RPMI8226 (cell line): Measurements from ENCODE around the gene ADAMTSL2.
"Not testable (repeated sequence)": the region's sequence is repeated elsewhere in the genome, so short reads cannot be mapped to it uniquely, and the experiment has no call there.

ENCODE experiments used
- DNase-seq: peaks from one replicate; pipeline ENCODE4 v3.0.0-alpha.2; 2015

ADAMTSL2 gene

DNA sequence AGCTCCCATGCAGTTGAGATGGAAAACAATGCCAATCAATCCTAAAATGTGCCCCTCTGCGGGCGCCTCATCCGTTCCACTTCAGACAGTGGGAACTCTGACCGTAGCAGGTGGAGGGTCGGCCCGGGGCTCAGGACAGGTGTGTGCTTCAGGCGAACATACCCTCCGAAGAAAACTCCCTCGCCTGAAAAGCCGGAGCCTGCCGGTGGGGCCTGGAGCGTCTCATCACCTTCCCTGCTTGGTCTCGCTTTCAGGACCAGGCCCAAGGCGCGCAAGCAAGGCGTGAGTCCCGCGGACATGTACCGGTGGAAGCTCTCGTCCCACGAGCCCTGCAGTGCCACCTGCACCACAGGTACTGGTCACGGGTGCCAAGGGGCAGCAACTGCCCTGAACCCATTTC, 26.4 kb downstream of the ADAMTSL2 start:
- no peak for DNase-seq

DNA sequence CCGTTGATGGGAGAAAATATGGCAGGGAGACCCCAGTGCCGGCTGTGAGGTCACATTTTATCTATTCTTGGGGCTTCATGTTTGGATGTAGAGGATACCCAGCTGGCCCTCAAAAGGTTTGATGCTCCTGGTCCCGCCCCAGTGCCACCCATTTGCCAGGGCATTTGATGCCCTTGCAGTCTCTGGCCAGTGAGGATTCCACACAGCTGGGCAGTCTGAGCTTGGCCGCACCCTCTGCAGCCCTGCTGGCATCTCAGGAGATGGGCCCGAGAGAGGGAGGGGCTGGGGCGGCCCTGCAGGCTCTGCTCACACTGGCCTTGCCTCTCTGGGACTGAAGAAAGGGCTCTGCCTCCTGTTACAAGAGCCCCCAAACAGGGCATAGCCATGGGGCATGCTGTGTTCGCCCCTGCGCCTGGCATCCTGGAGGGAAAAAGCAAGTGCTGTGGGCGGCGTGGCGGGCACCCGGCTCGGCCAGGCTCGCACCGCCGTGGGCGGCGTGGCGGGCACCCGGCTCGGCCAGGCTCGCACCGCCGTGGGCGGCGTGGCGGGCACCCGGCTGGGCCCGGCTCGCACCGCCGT, 27.6 kb downstream of the ADAMTSL2 start:
- DNase-seq = no peak

DNA sequence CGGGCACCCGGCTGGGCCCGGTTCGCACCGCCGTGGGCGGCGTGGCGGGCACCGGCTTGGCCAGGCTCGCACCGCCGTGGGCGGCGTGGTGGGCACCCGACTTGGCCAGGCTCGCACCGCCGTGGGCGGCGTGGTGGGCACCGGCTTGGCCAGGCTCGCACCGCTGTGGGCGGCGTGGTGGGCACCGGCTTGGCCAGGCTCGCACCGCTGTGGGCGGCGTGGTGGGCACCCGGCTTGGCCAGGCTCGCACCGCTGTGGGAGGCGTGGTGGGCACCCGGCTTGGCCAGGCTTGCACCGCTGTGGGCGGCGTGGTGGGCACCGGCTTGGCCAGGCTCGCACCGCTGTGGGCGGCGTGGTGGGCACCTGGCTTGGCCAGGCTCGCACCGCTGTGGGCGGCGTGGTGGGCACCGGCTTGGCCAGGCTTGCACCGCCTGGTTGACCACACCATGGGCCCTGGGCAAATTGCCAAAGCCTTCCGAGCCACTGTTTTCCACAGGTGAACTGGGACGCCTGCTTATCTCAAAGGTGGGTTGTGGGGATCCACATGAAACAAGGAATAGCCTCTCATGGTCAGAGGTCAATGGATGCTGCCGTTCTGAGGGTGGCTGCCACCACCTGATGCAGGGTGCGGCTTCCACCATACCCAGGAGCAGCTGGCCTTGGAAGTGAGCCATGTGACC, 28.2 kb downstream of the ADAMTSL2 start:
- no peak for DNase-seq

DNA sequence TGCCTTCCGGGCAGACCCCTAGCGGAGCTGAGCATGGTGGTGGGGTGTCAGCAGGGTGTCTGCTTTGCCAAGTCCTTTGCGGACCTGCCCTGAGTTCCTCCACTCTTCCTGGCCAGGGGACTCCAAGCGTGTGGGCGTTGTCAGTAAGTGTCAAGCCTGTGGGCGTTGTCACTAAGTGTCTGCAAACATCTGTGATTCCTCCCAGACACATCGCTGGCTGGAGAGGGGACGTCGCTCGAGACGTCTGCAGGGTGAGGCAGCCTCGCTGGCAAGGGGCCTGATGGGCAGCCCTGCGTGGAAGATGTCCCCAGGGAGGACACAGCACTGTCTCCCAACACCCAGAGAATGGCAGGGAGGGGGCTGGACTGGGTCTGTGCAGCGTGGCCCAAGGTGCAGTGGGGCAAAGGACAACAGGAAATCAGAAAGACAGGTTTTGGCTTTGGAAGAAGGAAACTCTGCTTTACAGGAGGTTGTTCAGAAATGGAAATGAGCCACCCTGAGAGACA, 28.8 kb downstream of the ADAMTSL2 start:
- DNase-seq = peak; percentile 31

DNA sequence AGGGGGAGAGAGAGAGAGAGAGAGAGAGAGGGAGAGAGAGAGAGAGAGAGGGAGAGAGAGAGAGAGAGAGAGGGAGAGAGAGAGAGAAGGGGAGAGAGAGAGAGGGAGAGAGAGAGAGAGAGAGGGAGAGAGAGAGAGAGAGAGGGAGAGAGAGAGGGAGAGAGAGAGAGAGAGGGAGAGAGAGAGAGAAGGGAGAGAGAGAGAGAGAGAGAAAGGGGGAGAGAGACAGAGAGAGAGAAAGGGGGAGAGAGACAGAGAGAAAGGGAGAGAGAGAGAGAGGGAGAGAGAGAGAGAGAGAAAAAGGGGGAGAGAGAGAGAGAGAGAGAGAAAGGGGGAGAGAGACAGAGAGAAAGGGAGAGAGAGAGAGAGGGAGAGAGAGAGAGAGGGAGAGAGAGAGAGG, 29.3 kb downstream of the ADAMTSL2 start:
- not testable (repeated sequence) for DNase-seq

GRCh38 chr9:133564451-133565116, 30.1 kb downstream of the ADAMTSL2 start:
- no peak for DNase-seq

DNA sequence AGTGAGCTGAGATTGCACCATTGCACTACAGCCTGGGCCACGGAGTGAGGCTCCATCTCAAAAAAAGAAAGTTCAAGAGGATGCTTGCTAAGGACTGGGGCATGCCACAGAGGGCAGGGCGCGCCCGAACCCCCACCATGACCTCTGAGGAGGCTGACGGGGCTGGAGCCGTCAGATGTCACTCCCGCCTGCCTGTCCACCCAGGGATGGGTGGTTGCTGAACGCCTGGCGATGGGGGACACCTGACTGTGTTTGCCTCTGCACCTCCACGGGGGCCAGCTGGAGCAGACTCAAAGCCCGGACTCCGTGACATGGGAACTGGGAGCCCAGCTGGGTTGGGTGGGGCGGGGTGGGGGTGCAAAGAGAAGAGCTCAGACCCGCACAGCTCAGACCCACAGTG, 31.9 kb downstream of the ADAMTSL2 start:
- no peak for DNase-seq

DNA sequence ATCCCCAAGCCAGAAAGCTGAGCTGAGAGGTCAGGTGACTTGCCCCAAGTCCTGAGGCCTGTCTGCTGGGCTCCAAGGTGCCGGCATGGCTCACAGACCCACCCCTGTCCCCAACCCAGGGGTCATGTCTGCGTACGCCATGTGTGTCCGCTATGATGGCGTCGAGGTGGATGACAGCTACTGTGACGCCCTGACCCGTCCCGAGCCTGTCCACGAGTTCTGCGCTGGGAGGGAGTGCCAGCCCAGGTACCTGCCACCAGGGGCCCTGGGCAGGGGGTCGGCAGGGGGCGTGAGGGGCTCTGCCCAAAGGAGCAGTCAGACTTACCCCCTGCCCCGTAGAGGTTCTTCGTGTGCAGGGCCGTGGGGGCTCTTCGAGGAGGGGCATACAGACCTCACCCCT, 32.3 kb downstream of the ADAMTSL2 start:
- no peak for DNase-seq

GRCh38 chr9:133568186-133568585, 33.7 kb downstream of the ADAMTSL2 start:
- no peak for DNase-seq

DNA sequence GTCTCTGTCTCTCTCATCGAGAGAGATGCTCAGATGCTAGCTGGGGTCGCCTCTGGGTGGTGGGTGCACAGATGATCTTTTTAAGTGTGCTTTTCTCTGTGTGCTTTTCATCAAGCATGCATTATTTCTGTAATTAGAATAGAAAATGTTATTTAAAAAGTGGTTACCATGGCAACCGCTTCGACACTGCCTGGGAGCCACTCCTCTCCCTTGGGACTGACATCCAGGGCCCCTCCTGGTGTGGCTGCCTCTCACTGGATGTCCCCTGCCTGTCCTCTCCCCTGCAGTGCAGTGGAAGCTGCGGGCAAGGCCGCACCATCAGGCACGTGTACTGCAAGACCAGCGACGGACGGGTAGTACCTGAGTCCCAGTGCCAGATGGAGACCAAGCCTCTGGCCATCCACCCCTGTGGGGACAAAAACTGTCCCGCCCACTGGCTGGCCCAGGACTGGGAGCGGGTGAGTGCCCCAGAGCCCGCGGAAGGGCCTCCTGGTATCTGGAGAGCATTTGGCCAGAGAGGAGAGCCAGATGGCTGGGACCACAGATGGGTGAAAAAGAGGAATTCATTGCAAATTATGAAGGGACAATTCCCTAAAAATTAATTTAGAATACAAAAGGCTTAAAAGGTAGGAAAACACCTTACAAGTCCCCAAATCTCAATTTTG, 34.7 kb downstream of the ADAMTSL2 start:
- DNase-seq = no peak

- DNase-seq = no peak
Measured at GRCh38 chr9:133569891-133570690, 35.6 kb downstream of the ADAMTSL2 start.

DNA sequence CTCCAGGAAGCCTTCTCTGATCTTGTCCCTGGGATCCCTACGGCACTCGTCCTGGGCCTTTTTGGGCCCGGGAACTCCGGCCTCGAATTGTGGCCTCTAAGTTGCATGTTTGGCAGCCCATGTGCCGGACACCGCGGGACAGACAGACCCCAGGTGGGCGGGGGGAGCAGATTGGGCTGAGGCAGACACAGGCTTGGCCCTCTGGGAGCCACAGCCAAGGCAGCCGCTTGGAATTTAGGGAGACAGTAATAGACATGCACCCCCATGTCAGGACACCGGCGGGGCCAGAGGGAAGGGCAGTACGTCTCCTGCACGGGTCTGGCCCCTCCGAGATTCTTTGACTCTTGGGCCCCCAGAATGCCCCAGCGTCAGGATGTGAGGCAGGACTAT, 36.2 kb downstream of the ADAMTSL2 start:
- DNase-seq = no peak

DNA sequence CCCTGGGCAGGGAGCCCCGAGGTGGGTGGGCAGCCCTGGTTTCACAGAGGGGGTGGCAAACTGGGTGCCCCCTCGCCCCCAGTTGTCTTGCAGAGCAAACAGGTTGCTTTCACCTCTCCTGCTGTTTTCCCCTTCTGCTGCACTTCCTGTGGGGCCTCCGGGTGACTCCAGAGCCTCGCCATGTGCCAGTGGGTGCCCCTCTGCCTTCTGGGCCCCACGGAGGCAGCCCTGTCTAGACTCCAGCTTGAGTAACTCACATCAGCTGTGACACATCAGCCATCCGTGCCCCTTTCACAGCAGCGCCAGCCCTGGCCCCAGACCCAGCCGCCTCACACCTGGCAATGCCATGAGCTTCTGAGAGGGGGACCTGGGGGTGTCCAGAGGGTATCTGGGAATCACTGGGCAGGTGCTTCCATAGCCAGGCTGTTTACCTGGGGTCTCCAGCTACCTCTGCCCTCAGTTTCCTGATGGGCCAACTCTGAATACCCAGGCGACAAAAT, 36.9 kb downstream of the ADAMTSL2 start:
- DNase-seq = no peak

- DNase-seq = no peak
Measured at GRCh38 chr9:133571896-133572595, 37.5 kb downstream of the ADAMTSL2 start.

- no peak for DNase-seq
Measured at GRCh38 chr9:133572821-133573361, 38.4 kb downstream of the ADAMTSL2 start.

DNA sequence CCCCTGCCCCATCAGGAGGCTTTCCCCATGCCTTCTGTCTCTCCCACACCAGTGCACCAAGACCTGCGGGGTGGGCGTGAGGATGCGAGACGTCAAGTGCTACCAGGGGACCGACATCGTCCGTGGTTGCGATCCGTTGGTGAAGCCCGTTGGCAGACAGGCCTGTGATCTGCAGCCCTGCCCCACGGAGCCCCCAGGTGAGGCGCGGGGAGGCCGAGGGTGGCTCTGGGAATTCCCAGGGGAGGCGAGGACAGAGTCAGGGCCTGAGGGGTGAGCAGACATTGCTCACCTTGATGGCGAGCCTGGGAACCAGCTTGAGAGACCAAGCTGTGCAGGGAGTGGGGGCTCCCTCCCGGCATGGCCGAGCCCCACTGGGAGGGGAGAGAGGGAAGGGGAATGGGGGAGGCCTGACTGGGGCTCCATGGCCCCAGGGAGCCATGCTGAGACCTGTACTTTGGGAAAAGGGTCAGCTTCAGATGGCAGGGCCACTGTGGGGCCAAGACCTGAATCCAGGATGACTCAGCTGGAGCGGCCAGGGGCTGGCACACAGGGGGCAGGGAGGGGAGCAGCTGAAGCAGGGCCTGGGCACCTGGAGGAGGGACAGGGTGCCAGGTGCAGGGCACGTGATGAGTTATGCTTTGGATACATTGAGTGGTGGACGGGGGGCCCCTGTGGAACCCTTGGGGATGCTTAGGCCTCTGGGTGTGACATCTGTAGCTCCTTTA, 39.4 kb downstream of the ADAMTSL2 start:
- no peak for DNase-seq

- no peak for DNase-seq
Measured at GRCh38 chr9:133574771-133575170, 40.3 kb downstream of the ADAMTSL2 start.

- no peak for DNase-seq
Measured at GRCh38 chr9:133575186-133576030, 40.9 kb downstream of the ADAMTSL2 start.

- no peak for DNase-seq
Measured at GRCh38 chr9:133576031-133576874, 41.7 kb downstream of the ADAMTSL2 start.
